HG02588 (cell line): ENCODE results near the gene RXRA.

Source experiments
- ATAC-seq: cut with Tn5 transposase; IDR thresholded peaks from one replicate; pipeline ENCODE4 v1.9.1; 2021; ENCODE audit warnings: mild to moderate bottlenecking, moderate library complexity; ENCODE audit not compliant: unreplicated experiment

RXRA gene

DNA sequence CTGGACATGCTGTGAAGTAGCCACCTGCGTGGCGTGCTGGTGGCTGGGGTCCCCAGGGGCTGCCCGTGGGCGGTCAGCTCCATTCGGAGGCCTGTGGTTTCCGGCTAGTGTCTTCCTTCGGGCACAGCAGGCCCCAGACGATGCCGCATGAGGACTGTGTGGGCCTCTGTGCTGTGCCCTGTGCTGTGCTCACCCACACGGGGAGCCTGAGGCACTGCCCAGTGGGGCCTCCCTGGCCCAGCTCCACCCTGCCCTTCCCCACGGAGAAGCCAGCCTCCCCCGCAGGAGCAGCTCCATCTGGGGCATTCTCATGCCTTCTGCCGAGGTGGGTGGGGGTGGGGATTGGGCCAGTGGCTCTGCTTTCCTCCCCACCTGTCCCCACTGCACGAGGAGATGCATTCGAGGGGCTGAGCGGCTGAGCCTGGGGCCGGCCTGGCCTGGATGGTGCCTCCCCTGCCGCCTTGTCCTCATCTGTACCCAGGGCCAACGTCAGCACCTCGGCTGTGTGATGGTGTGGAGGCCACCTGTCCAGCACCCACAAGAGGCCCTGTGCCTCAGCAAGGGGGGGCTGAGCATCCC is 24.2 kb downstream of the RXRA start:
- ATAC-seq = no peak

DNA sequence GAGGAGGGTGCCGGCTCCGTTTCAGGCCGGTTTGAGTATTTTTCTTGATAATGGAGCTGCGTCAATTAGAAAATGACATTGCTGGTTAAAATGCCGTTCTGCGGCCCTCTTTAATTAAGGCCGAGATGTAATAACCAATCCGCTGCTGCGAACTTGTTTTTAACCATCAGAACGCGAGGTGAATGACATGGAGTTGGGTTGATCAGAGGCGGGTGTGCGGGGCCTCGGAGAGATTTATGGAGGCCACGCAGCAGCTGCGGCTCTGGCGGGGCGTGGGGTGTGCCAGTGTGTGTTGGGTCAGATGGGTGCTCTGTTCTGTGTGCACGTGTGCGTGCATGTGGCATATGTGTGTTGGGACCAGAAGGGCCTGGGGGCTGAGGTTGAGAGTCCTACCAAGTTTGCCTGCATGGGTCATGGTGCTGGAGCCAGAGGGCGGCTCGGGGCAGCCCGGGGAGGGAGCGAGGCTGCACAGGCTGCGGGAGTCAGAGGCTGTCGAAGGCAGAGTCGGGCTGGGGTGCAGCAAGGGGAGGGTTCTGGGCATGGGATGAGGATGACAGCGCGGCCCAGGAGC is 25.4 kb downstream of the RXRA start:
- ATAC-seq = no peak

DNA sequence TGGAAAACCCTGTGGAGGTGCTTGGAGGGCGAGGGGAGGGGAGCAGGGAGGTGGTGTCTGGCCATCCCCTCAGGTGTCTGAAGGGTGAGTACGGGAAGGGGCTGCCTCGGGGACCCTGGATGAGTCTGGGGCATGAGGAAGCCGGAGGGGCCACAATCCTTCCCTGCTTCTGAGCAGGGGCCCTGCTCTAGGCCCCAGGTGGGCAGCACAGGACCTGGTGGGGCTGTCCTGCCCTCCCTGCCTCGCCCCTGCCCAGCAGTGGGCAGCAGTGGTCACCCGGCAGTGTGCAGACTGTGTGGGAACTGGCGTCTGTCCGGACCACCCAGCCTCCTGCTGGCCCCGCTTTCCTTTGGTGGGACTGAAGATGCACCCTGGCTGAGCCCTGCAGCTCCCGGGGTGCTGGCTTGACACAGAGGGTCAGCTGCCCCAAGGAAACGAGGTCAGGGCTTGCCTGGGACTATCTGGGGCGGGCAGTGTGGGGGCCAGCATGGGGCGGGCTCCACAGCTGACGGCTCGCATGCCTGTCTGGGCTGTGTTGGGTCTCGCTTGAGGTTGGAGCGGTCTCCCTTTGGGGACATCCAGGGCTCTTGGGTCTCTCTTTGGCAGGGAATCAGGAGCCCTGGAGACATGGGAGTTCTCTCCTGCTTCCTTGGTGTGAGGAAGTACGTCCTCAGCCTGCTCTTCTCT is 26.1 kb downstream of the RXRA start:
- no peak for ATAC-seq

DNA sequence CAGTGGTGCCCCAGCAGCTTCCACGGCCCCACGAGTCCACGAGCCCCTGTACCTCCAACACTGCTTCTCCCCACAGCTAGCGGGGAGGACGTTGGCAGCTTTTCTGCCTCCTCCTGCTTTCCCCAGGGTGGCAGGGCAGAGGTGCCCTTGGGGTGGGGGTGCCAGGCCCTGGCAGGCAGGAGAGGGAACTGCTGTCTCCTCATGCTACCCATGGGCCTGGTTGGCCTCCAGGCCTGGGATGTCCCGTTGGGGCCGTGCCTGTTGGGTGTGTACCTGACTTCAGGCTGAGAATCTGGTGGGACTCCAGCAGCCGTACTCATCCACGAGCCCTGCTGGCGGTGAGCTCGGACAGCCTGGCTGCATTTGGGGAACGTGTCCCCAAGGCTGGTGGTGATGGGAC is 27.3 kb downstream of the RXRA start:
- ATAC-seq = no peak

DNA sequence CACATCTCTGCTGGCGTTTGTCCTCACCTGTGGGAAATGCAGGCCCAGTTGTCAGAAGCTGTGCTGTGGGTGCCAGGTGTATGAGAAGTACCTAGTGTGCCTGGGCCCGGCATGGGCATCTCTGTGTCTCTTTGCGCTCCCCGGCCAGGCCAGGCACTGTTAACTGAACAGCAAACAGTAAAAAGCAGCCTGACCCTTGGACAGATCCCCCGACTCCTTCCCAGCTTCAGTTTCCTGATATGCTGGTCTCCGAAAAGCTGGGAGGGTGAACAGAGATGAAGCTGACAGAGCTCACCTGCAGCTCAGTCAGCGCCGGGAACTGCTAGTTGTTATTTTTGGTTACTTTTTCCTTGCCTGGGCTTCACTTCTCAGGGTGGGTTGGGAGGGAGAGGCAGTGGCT is 28.9 kb downstream of the RXRA start:
- ATAC-seq = no peak

DNA sequence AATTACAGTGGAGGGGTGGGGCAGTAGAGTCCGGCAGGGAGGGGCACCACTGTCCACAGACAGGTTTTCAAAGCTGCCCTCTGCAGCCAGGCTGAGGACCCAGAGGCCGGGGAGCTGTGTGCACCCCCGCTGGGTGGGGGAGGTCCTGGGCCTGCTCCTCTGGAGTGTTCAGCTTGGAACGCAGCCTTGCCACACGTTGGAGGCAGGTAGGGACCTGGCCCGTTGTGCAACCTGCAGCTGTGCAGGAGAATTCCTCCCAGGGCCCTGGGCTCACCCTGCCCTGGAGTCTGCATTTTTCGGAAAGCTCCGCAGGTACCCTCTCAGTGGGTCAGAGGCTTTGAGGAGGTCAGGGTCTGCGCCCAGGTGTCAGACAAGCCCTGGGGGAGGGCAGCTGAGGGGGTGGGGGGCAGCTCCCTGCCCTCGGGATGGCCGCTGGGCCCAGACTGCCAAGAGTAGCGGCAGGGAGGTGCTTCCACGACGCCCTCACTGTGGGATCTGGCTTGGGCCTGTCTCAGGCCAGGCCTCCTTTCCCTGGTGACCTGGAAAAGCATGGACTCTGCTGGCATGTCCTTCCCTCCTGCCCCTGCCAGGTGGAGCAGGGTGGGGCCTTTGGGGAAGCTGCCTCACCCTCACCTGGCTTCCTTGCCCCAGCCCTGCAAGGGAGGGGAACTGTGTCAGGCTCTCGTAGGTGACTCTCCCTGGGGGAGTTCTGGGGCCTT is 29.5 kb downstream of the RXRA start:
- no peak for ATAC-seq

DNA sequence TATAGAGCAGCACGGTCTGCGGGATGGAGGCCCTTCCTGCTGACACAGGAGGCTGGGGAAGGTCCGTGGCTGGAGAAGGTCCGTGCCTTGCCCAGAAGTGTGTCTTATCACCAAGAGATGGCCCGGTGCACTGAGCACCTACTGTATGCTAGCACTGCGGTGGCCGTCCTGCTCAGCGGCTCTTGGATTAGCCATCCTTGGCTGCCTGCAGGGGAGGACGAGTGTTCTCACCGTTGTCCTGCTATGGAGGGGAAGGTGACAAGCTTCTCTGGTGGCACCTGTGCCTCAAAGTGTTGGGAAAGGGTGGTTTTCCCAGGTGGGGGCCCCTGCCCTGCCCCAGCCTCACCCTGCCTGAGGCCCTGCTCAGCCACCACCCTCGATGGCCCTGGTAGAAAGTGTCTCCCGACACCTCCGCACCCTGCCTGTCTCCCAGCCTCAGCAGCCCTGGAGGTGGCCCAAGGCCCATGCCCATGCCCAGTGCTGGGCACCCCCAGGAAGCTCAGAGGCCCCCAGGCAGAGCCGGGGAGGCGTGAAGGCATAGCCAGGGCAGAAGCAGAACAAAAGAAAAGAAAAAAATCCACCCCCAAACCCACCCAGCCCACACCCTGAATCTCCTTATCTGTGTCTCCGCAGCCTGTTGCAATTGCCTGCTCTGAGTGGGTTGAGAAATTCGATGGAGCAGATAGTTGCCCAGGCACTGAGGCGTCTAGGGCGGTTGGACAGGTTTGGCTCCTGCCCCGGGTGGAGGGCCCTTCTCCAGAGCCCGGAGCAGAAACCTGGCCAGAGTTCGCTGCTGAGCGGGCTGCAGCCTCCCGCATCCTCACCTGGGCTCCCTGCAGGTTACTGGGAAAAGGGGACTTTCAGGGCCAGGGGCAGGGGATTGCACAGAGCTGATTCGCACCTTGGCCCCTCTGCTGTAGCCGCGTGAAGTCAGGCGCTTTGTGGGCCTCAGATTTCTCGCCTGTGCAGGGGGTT is 30.5 kb downstream of the RXRA start:
- no peak for ATAC-seq

DNA sequence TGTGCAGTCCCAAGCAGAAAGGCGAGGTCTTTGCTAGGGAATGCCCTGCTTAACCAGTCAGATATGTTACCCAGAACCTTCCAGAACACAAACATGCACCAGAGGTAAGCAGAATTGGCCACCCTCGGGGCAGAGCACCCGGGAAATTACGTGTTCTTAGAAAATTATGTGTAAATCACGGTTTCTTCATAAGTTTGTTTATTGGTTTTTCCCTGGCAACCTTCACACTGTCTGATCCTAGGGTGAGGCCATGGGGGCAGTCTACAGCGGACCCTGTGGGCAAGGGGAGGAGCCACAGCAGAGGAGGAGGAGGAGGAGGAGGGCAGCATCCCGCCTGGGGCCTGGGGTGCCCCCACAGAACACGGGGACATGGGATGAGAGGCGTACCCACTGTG is 31.4 kb downstream of the RXRA start:
- no peak for ATAC-seq

DNA sequence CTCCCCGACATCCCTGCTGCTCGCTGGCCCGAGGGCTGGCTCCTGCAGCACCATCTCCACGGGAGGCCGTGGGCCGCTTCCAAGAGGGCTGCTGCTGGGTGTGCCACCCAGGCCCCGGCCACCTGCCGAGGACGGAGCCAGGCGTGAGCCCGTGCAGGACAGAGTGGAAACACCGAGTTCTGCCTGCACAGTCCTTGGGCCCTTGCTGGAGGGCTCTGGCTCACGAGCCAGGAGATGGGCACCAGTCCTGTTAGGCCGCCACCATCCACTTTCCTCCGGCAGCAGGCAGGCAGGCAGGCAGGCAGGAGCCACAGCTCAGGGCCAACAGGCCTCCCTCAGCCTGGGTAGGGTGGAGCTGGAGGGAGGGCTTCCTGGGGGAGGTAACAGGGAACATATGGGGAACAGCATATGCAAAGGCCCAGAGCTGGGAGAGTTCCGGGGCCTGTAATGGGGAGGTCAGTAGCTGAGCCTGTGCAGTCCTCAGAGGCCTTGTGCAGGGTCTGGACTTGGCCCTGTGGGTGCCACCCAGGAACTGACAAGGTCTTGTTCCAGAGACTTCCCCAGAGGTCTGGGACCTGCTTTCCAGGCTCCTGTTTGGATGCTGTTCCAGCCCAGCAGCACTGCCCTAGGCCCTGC is 31.9 kb downstream of the RXRA start:
- ATAC-seq = no peak

DNA sequence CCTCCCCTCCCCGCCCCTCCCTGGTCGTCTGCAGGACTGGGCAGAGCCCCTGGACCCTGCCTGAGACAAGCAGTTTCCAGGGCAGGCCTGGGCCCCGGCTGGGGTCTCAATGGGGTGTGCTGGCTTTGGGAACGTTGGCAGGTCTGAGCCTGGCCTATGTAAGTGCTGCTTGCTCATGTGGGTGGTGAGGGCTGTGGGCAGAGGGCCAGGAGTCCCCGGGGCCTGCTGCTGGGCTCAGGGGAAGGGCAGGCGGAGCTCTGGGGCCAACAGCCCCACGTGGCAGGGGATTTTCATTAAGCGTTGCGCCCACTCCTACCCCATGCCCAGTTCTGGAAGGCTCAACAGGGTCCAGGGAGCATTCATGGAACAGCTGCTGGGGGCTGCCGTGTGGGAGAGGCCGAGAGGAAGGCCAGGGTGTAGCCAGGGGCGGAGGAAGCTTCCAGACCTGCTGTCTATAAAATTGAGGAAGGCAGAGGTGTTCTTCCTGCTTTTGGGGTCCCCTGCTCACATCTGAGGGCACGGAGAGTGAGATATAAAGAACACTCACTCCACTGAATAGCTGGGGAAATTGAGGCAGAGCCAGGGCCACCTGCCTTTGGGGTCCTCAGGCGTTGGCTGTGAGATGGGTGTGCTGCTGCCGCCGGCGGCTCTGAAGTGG is 32.5 kb downstream of the RXRA start:
- ATAC-seq = no peak

DNA sequence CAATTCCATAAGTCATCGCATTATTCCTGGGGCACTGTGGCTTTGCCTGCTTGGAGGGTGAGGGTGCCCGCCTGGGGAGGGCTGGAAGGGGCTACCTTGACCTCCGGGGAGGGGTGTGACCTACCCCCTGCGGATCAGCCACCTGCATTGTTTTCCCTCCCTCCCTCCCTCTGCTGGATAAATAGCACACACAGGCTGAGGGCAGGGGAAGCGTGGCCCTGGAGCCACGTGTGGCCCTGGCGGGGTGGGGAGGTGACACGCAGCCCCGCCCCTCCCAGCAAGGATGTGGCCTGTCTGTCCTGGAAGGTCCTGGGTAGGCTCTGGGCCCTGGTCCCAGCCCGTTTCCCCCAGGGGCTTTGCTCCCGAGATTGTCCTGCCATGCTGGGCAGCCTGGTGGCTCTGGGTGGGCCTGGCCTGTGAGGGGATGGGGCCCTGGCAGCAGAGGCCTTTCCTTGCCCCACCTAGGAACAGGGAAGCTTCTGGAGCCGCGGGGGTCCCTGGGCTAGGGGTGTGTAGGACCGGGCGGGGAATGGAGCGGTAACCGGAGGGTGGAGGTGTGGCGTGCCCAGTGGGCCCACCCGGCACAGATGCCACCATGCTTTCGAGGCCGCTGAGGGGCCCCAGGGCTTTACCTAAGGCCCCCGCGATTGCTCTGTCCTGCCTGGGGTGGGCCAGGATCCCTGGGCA is 33.4 kb downstream of the RXRA start:
- ATAC-seq = no peak

DNA sequence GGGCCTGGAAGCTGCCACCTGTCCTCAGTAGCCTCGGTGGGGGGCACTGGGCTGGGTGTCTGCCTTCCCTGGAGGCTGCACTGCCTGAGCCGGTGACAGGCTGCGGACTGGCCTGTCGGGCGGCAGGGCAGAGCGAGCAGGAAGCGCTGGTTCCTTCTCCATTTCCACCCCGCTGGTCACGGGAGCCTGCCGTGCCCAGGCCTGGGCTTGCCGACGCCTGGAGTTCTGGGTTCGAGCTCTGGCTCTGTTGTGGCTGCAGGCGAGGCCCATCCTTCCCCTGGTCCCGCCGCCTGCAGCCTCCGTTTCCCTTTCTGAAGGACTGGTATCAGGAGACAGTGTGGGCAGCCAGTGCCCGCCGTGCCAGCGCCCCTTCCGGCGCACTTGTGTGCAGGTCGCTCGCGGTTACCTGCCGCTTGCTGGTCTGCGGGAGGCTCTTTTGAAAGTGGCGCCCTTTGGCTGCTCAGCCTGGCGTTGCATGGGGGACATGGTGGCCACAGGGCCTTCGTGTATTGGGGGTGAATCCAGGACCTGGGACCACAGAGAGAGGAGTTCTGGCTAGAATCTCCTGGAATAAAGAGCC is 34.0 kb downstream of the RXRA start:
- no peak for ATAC-seq

DNA sequence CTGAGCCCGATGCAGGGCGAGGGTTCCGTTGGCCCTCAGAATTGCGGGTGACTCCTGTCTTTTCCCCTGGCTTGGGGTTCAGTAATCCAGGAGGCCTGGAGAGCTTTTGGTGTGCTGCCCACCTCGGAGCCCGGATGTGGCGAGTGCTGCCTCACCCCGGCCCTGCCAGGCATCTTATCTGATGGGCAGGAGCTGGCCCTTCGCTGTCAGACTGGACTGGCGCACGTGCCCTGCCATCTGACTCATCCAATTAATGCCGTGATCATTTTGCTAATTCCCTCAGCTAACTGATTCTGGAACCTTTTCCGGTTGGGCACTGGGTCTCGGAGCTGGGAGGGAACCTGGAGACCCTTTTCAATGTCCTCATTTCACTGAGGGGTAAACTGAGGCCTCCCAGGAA is 34.6 kb downstream of the RXRA start:
- no peak for ATAC-seq

DNA sequence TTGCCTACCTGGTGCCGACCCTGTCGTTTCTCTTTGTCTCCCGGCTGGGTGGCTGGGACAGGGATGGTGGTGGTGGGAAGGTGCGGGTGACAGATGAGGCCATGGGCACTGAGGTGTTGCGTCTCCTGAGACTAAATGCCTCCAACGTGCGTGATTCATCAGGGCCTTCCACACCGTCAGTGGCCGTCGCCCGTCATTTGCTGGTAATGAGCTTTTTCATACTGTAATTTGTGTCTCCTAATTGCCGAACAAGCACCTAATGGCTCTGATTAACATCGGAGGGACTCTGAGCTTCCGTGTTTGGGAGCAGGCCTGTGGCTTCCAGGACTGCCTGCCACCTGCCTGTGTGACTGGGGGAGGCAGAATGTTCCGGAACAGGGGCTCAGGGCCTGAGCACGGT is 35.2 kb downstream of the RXRA start:
- ATAC-seq = no peak

DNA sequence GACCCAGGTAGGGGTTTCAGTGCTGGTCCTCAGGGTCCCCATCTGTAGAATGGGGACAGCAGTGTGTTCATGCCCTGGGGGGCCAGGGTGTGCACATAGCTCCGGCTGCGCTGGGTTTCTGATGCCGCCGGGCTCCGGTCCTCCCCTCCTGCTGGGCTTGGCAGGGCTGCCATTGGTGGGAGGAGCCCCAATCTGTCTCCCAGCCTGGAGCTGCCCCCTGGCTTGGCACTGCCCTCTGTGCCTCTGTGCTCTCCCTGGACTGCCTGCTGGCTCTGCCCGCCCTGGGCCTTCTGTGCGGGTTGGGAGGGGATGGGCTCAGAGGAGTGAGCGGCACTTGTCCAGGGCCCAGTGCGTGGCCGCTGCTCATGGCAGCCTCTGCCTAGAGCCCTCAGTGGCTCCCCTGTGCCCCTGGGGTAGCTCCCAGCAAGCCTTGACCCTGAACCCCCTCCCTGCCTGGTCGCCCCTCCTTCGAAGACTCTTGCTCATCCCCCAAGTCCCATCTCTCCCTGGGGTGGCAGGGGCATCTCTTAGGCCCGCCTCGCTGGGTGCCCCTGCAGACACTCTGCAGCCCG is 35.7 kb downstream of the RXRA start:
- ATAC-seq = no peak

DNA sequence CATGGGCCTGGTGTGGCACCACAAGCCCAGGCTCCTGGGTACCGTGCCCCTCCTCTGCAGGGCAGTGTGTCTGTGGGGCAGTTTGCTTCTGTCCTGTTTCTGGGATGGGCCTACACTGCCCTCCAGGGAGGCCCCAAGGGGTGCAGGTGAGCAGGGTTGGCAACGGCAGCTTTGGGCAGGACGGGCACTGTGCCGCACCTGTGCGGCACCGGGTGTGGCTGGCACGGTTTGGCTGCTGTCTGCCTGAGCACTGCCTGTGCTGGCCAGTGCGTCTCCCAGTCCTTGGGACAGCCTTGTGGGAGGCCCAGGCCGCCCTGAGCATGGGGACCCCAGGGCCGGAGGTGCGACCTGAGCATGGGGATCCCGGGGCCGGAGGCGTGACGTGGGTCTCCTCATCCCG is 37.2 kb downstream of the RXRA start:
- ATAC-seq = no peak

DNA sequence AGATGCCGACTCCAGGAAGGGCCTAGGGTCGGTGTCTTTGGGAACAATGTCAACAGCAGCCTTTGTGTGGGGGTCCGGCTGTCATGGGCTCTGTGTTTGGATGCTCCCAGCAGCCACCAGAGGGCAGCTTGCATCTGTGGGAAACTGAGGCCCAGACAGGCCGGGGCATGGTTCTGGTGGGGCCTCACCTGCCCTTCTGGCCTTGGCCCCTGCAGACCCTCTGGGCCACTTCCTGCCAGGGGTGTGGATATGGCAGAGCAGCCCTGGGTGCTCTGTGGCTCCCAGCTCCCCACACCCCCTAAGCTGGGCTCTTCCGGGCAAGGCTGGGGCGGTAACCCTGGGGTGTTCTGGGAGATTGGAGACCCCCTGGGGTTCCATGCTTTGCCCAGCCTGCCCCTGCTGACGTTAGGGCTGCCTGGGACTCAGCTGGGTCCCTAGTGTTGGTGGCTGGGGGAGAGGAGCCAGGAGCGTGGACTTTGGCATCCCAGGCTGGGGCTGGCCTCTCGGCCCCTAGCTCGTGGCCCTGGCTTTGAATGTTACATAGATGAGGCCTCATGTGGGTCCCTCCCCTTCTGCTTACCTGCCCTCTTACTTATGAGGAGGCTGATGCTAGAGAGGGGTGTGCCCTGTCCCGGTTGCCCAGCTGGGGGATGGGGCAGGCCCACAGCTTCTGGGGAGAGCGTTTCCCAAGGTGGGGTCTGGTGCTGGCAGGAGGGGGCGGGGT is 38.3 kb downstream of the RXRA start:
- no peak for ATAC-seq

DNA sequence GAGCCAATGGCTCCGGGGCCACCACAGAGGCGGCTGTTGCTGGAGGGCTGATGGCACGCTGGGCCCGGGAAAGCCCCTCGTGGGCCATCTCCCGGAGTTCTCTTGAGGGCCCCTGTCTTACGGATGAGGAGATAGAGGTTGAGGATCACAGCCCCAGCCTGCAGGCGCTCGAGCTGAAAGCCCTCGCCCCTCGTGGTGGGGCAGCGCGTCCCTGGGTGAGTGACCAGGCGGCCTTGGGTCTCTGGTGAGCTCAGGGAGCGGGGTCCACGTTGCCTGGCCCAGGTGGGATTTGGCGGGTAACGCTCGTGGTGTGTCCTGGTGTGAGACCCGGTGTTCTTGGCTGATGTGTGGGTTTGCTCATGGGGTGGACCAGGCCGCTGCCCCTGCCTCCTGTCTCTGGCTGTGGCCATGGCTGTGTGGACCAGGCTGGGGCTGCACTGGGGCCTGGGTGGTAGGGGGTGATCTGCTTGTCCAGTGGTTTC is 38.9 kb downstream of the RXRA start:
- ATAC-seq = no peak
